T-helper 2 cell treated with Interferon-gamma antibody and Interleukin-4, amounts not matched to agents 5 μg/mL and 100 μg/mL, for 36 hours (primary cell): Measurements from ENCODE around the gene TGM6.
A peak's percentile ranks its signal among the peaks of the same experiment; 100 is the strongest.

Experiments used
- DNase-seq: peaks from one replicate; pipeline ENCODE4 v3.0.0; 2021; ENCODE audit warnings: low spot score
- H3K27ac Mint-ChIP-seq: one replicate; pipeline ENCODE4 v1.8.0; 2021; ENCODE audit warnings: mild to moderate bottlenecking, mixed read lengths
- H3K27me3 Mint-ChIP-seq: one replicate; pipeline ENCODE4 v1.8.0; 2021; ENCODE audit warnings: low read depth, mixed read lengths
- H3K36me3 Mint-ChIP-seq: one replicate; pipeline ENCODE4 v1.8.0; 2021; ENCODE audit warnings: low read depth, mixed read lengths
- H3K4me1 Mint-ChIP-seq: one replicate; pipeline ENCODE4 v1.8.0; 2021; ENCODE audit warnings: low read depth, mixed read lengths
- H3K4me3 Mint-ChIP-seq: one replicate; pipeline ENCODE4 v1.8.0; 2022; ENCODE audit warnings: mild to moderate bottlenecking, moderate library complexity, mixed read lengths
- H3K9me3 Mint-ChIP-seq: one replicate; pipeline ENCODE4 v1.8.0; 2021; ENCODE audit warnings: mixed read lengths

TGM6 gene

DNA sequence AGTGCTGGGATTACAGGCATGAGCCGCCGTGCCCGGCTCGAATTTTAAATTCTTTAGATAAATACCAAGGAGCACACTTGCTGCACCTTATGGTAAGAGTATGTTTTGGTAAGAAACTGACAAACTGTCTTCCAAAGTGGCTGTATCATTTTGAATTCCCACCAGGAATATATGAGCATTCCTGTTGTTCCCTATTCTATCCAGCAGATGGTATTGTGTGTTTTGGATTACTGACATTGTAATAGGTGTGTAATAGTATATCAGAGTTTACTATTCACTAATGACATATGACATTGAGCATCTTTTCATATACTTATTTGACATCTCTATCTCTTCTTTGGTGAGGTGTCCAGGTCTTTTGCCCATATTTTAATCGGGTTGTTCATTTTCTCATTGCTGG, 40.5 kb downstream of the TGM6 start:
- Mint-ChIP-seq H3K27ac (no peak overlapping the region), H3K4me3 (no peak overlapping the region), H3K27me3 (peaks cover 14% of the 10 kb centered on the region), H3K36me3 (no peaks in the 10 kb centered on the region), H3K9me3 (no peaks in the 10 kb centered on the region), H3K4me1 (no peaks in the 10 kb centered on the region)
- no peak for DNase-seq

DNA sequence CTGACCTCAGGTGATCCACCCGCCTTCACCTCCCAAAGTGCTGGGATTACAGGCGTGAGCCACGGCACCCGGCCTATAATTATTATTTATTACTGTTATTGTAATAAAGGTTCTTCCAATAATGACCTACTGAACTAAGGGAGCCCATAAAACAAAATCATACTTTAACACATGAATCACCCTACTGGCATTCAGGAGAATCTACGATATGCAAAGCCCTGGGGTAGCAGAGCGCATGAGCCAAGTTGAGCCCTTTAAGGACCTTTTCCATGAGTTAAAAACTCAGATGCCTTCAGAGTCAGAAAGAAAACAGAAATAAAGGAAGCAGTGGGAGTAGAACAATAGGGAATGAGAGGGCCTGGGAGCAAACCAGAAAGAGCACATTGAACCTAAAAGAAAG, 48.4 kb downstream of the TGM6 start:
- Mint-ChIP-seq H3K27me3 (peaks cover 18% of the 10 kb centered on the region), H3K9me3 (no peaks in the 10 kb centered on the region), H3K4me1 (peaks cover 5% of the 10 kb centered on the region), H3K4me3 (no peak overlapping the region), H3K36me3 (no peaks in the 10 kb centered on the region), H3K27ac (no peak overlapping the region)
- no peak for DNase-seq

DNA sequence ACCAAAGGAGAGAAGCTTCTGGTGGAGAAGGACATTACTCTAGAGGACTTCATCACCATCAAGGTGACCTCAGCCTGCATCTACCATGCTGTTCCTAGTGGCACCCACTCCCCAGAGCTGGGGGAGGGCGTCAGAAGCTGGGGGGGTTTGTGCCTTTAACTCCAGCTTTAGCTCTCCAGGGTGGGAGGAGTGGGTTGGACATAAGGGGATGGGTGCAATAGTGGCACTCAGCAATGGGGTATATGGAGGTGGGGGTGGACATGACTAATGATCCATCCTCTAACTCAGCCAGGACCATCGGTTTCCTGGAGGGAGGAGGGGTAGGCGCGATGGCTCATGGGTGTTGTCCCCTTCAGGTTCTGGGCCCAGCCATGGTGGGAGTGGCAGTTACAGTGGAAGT, 49.8 kb downstream of the TGM6 start:
- H3K4me1 Mint-ChIP-seq, result peaks cover 5% of the 10 kb centered on the region
- DNase-seq, result no peak
- H3K36me3 Mint-ChIP-seq, result no peaks in the 10 kb centered on the region
- H3K4me3 Mint-ChIP-seq, result no peak overlapping the region
- H3K9me3 Mint-ChIP-seq, result no peaks in the 10 kb centered on the region
- H3K27me3 Mint-ChIP-seq, result peaks cover 18% of the 10 kb centered on the region
- no peak overlapping the region for H3K27ac Mint-ChIP-seq

DNA sequence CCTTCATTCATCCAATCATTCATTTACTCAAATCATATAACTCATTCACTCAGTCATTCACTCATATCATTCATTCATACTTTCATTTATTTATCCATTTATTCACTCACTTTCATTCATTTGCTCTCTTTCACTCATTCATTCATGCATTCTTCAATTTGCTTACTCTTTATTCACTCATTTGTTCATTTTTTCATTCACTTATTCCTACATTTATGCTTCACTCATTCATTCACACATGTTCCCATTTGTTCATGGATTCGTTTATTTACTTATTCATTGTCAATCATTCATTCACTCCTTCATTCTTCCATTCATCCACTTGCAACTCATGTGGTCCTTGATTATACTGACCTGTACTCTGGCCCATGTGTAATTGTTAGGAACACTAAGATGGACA, 50.5 kb downstream of the TGM6 start:
- Mint-ChIP-seq H3K9me3 (no peaks in the 10 kb centered on the region), H3K27ac (no peak overlapping the region), H3K4me3 (no peak overlapping the region), H3K36me3 (no peaks in the 10 kb centered on the region), H3K27me3 (peaks cover 14% of the 10 kb centered on the region), H3K4me1 (peaks cover 5% of the 10 kb centered on the region)
- no peak for DNase-seq

DNA sequence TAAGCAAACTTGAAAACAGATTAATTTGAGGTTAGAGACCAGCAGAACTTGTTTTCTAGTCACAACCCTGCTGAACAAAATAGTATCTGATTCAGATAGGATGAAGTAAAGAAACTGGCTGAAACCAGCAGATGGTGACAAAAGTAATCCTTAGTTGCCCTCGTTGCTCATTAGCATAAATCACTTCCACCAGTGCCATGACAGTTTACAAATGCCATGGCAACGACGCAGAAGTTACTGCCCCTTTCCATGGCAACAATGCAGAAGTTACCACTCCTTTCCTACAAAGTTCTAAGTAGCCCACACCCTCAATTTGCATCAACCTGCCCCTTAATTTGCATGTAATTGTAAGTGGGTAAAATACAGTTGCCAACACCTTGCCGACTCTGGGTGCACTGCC, 66.1 kb downstream of the TGM6 start:
- Mint-ChIP-seq H3K4me1 (peaks cover 16% of the 10 kb centered on the region), H3K27ac (no peak overlapping the region), H3K36me3 (no peaks in the 10 kb centered on the region), H3K9me3 (no peaks in the 10 kb centered on the region), H3K4me3 (no peak overlapping the region), H3K27me3 (peaks cover 6% of the 10 kb centered on the region)
- DNase-seq, result no peak

DNA sequence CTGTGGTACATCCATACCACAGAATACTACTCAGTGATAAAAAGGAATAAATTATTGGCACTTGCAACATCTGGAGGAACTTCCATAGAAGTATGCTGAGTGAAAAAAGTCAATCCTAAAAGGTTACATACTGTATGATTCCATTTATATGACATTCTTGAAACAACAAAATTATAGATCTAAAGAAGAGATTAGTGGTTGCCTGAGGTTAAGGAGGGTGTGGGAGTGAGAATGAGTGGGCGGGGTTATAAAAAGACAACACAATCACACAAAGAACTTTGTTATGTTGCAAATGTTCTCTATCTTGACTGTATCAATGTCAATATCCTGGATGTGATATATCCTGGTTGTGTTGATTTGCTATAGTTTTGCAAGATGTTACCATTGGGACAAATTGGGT, 68.7 kb downstream of the TGM6 start:
- H3K27me3 Mint-ChIP-seq, result peaks cover 6% of the 10 kb centered on the region
- no peak overlapping the region for H3K27ac Mint-ChIP-seq
- H3K4me3 Mint-ChIP-seq, result no peak overlapping the region
- no peaks in the 10 kb centered on the region for H3K36me3 Mint-ChIP-seq
- H3K9me3 Mint-ChIP-seq, result no peaks in the 10 kb centered on the region
- peaks cover 16% of the 10 kb centered on the region for H3K4me1 Mint-ChIP-seq
- DNase-seq, result peak; percentile 55

DNA sequence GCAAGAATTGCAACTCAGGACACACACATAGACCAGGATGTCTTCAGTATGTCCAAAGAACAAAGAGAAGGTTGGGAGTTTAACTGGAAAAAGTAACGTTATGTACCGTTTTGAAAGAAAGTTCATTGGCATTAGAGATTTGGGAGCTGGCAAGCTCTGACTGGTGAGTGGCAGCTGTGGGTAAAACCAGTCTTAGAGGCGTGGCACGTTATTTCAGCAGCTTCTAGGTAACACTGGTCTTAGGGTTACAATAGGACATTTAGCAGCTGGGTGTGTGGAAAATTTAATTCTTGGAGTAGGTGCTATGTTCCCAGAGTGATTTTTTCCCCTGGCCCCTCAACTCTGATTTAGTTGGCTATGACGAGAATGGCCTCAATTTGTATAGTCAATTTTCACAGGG, 70.7 kb downstream of the TGM6 start:
- Mint-ChIP-seq H3K9me3 (no peaks in the 10 kb centered on the region), H3K4me3 (no peak overlapping the region), H3K4me1 (peaks cover 17% of the 10 kb centered on the region), H3K27ac (no peak overlapping the region), H3K36me3 (no peaks in the 10 kb centered on the region), H3K27me3 (peaks cover 4% of the 10 kb centered on the region)
- no peak for DNase-seq

DNA sequence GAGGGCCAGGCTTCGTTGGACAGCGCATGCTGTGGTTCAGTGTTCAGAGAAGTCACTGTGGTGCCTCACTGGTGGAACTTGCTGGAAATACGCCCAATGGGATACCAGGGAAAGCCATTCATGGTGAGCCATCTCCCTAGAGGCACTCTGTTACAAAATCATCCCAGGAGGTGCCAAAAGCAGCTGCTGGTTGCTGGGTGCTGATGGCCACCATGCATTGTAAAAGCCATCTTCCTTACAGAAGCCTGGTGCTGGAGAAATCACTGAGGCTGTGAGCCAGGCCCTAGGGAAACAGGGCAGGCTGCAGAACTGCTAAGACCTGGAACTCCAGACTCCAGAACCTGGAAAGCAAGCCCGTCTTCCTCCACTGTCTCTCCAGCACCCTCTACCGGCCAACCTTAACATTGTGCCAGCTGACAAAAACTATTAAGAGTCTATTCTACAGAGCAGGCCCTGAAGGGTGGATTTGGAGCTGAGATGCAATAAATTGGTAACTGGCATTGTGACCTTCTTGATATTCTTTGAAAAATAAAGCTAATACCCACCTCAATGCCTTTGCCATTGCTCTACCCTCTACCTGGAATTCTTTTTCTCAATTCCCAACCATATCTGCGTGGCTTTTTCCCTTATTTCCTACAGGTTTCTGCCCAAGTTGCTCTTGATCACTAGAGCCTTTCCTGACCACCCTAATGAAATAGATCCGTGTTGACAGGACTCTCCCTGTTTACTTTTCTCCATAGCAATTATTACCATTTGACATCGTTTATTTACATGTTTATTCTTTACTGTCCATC, 71.4 kb downstream of the TGM6 start:
- peaks cover 17% of the 10 kb centered on the region for H3K4me1 Mint-ChIP-seq
- H3K4me3 Mint-ChIP-seq, result no peak overlapping the region
- no peak overlapping the region for H3K27ac Mint-ChIP-seq
- H3K36me3 Mint-ChIP-seq, result no peaks in the 10 kb centered on the region
- peak; percentile 46 for DNase-seq
- H3K9me3 Mint-ChIP-seq, result no peaks in the 10 kb centered on the region
- peaks cover 4% of the 10 kb centered on the region for H3K27me3 Mint-ChIP-seq

DNA sequence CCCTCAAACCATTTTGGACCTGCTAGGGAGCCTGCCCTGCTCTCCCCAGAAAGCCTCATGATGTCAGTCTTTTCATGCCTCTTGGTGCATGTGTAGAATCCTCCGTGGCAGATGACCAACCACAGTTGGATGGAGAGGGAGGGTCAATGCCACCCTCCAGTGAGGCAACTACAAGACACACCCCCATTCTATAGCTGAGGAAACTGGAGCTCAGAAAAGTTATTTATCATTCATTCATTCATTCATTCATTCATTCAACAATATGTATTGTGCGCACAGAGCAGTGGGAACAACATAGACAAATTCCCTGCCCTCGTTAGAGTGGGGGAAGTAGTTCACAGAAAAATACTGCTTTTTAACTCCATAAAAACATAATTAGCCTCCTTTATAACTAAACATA, 73.1 kb downstream of the TGM6 start:
- Mint-ChIP-seq H3K4me3 (no peak overlapping the region), H3K27ac (no peak overlapping the region), H3K27me3 (peaks cover 4% of the 10 kb centered on the region), H3K4me1 (peaks cover 17% of the 10 kb centered on the region), H3K36me3 (peaks cover 3% of the 10 kb centered on the region), H3K9me3 (no peaks in the 10 kb centered on the region)
- no peak for DNase-seq

DNA sequence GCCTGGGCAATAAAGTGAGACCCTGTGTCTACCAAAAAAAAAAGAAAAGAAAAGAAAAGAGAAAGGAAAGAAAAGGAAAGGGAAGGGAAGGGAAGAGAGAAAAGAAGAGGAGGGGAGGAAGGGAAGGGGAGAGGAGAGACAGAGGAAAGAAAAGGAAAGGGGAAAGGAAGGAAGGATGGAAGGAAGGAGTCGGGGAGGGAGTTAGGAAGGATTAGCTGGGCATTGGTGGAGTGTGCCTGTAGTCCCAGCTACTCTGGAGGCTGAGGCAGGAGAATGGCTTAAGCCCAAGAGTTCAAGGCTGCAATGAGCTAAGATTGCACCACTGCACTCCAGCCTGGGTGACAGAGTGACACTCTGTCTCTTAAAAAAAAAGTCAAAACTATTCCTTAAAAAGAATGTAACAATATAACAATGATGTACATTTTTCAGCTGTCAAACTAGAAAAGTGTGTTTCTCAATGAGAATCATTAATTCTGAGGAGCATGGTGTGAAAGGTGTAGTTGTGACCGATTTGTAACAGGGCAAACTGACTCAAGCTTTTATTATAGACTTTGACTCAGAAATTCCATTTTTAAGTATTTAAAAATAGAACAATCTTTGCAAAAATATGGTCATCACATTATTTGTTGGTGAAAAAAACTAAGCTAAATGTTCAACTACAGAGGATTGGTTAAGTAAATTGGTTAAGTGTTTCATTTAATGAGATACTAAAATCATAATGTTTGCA, 75.2 kb downstream of the TGM6 start:
- Mint-ChIP-seq H3K36me3 (peaks cover 19% of the 10 kb centered on the region), H3K4me1 (peaks cover 5% of the 10 kb centered on the region), H3K9me3 (no peaks in the 10 kb centered on the region), H3K27me3 (peaks cover 1% of the 10 kb centered on the region), H3K4me3 (no peak overlapping the region), H3K27ac (no peak overlapping the region)
- no peak for DNase-seq

DNA sequence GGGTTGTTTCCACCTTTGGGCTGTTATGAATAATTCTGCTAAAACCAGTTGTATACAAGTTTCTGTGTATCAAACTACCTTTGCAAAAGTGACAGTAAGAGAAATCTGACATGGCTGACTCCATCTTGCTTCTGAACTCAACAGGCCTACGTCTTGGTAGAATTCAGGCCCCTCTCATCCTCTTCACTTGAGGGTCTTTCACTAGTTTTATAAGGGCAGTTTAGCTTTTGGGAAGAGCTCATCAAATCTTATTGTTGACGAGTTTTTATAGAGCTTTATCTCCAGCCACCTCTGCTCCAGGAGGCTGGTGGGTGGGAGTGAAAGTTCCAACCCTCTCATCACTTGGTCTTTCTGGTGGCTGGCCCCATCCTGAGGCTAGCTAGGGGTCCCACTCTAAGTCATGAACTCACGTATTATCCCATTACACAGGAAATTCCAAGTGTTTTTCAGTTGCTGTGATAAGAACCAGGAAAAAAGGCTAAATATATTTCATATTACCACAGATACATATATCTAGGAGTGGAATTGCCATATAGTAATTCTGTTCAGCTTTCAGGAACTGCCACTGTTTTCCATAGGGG, 78.3 kb downstream of the TGM6 start:
- peaks cover 1% of the 10 kb centered on the region for H3K4me1 Mint-ChIP-seq
- H3K27me3 Mint-ChIP-seq, result no peaks in the 10 kb centered on the region
- H3K36me3 Mint-ChIP-seq, result peaks cover 47% of the 10 kb centered on the region
- no peak overlapping the region for H3K4me3 Mint-ChIP-seq
- H3K27ac Mint-ChIP-seq, result no peak overlapping the region
- DNase-seq, result no peak
- H3K9me3 Mint-ChIP-seq, result no peaks in the 10 kb centered on the region

DNA sequence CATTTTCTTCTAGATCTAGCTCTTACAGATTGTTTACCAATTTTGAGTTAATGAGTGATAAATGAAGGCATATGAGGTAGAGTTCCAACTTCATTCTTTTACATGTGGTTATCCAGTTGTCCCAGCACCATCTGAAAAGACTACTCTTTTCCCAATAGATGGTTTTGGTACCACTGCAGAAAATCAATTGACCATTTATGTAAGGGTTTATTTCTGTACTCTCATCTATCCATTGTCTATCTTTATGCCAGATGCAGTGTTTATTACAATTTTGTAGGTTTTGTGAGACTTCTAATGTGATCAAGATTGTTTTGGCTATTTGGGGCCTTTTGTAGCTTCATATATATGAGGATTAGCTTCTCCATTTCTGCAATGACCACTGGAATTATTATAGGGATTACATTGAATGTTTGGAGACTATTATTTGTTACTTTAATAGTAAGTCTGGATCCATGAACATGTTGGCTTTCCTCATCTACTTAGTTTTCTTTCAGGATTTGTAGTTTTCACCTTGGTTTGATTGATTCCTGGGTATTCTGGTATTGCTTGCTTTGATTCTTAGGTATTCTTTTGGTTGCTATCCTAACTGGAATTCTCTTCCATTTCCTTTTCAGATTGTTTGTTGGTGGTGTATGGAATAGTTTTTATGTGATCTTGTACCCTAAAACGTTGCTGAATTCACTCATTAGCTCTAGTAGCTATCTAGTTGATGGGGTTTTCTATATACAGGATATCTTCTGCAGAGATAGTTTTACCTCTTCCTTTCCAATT, 79.5 kb downstream of the TGM6 start:
- H3K36me3 Mint-ChIP-seq, result peaks cover 58% of the 10 kb centered on the region
- DNase-seq, result no peak
- H3K27ac Mint-ChIP-seq, result no peak overlapping the region
- no peak overlapping the region for H3K4me3 Mint-ChIP-seq
- H3K9me3 Mint-ChIP-seq, result no peaks in the 10 kb centered on the region
- H3K27me3 Mint-ChIP-seq, result no peaks in the 10 kb centered on the region
- H3K4me1 Mint-ChIP-seq, result peaks cover 1% of the 10 kb centered on the region

DNA sequence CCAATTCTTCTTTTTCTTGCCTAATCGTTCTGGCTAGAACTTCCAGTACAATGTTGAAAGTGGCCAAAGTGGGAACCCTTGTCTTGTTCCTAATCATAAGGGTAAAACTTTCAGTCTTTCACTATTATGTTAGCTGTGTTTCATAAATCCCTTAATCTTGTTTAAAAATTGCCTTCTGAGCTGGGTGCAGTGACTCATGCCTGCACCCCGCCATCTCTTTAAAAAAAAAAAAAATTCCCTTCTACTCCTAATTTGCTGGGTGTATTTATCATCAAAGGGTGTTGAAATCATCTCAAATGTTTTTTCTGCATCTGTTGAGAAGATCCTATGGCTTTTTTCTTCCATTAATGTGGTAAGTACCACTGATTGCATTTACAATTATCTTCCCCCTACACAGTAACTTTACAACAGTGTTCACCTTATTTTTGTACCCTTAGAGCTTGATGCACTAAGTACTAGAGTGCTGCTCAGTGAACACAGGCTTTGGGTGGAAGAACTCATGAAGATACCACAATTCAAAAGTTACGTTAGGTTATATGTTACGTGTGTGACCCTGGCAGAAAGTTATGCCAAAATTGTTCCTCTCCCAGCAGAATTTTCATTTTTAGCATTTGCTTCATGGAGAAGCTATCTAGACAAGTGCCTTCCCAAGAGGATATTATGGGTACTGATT, 80.2 kb downstream of the TGM6 start:
- Mint-ChIP-seq H3K27me3 (no peaks in the 10 kb centered on the region), H3K4me1 (peaks cover 1% of the 10 kb centered on the region), H3K9me3 (no peaks in the 10 kb centered on the region), H3K36me3 (peaks cover 65% of the 10 kb centered on the region), H3K27ac (no peak overlapping the region), H3K4me3 (no peak overlapping the region)
- no peak for DNase-seq
